ENCODE measurements around the gene RAB18.

Gene RAB18

DNA sequence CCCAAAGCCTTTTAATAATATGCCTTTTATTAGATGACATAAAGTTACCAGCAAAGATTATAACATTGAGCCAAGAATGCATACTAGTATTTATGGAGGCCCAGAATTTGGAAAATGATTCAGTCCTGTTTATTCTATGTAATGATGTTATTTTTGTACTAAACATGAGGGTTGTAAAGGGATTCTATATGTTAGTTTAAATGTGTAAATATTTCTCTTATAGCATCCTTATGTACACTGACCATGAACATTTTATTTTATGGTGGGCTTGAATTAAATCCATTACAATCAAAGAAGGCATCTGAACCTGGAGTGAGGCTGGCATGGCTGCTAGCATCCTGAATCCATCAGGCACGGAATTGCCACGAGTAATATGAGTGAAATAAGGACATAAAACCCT lies 80.2 kb downstream of the RAB18 start (continued):
- TF ChIP-seq, protein P1, sequence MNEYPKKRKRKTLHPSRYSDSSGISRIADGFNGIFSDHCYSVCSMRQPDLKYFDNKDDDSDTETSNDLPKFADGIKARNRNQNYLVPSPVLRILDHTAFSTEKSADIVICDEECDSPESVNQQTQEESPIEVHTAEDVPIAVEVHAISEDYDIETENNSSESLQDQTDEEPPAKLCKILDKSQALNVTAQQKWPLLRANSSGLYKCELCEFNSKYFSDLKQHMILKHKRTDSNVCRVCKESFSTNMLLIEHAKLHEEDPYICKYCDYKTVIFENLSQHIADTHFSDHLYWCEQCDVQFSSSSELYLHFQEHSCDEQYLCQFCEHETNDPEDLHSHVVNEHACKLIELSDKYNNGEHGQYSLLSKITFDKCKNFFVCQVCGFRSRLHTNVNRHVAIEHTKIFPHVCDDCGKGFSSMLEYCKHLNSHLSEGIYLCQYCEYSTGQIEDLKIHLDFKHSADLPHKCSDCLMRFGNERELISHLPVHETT (tag by site-specific recombination; IDR thresholded peaks at IDR 0.05): no peak
- TF ChIP-seq SP2 (tag by site-specific recombination; IDR thresholded peaks at IDR 0.05) (no peak), PATZ1 (tag by site-specific recombination; IDR thresholded peaks at IDR 0.05) (no peak), FEZF1 (tag by site-specific recombination; IDR thresholded peaks at IDR 0.05) (no peak), GLI2 (tag by site-specific recombination; IDR thresholded peaks at IDR 0.05; ENCODE audit: borderline replicate concordance, low read depth) (no peak), ZNF140 (tag by site-specific recombination; IDR thresholded peaks at IDR 0.05) (no peak)

Data from HEK293 (cell line).